GM12878 (cell line): ENCODE results near the gene PCCA. TPM values are rescaled to one million over a fixed set of nuclear protein-coding genes. Genes with fewer than 3 reads are reported as not detected.

Source experiments
- ATAC-seq: fragments of 200-7000 bp; cut with Tn5 transposase; 3 replicates; pipeline ENCODE4 v1.9.1; 2020; ENCODE audit warnings: mild to moderate bottlenecking, moderate library complexity
- BruUV-seq: library from RNA; stranded (reverse); fragments of 400-500 nt; replicated peaks from 2 replicates; lab custom pipeline; 2021; lab: Mats Ljungman, UMichigan
- CTCF ChIA-PET: fragments of 300-600 bp; sonication (Branson Sonifier 250); formaldehyde crosslinking; extraction: SDS; loops from one replicate; lab custom pipeline; 2021; ENCODE audit warnings: inconsistent platforms; lab: Yijun Ruan, JAX
- POLR2A ChIA-PET: fragments of 350-600 bp; formaldehyde crosslinking; extraction: SDS; loops from one replicate; lab custom pipeline; 2021; ENCODE audit warnings: inconsistent platforms; lab: Charles Lee
- RAD21 ChIA-PET: fragments of 300-600 bp; sonication (Branson Sonifier 250); formaldehyde crosslinking; loops from one replicate; lab custom pipeline; 2023; ENCODE audit warnings: antibody characterized with exemption; ENCODE audit not compliant: unreplicated experiment; lab: Charles Lee
- SMC1A ChIA-PET: fragments of 300-600 bp; sonication (Branson Sonifier 250); formaldehyde crosslinking; loops from one replicate; lab custom pipeline; 2023; ENCODE audit not compliant: unreplicated experiment, uncharacterized antibody; lab: Charles Lee
- DNase-seq: peaks from one replicate; pipeline ENCODE4 v3.0.0-alpha.2; 2011; ENCODE audit warnings: low read depth, low spot score
- FAIRE-seq: peaks from 3 replicates; lab custom pipeline; 2011; peaks lifted over from hg19 to GRCh38; lab: Jason Lieb, UNC
- H2AFZ ChIP-seq: 2 replicates; pipeline ENCODE4 v1.6.0; 2011; ENCODE audit warnings: low read depth, low read length, control low read depth; ENCODE audit not compliant: control insufficient read depth
- H3K27ac ChIP-seq: 2 replicates; pipeline ENCODE4 v1.5.1; 2011; ENCODE audit warnings: control low read depth; ENCODE audit not compliant: control insufficient read depth, insufficient read depth
- H3K27me3 ChIP-seq, 2 experiments: replicated peaks in 1 of 2; 2 replicates each; pipeline versions ENCODE4 v1.6.0 to v1.6.1; 2011; ENCODE audit warnings: low read length in 1 of 2; ENCODE audit not compliant: control insufficient read depth in 2 of 2, insufficient read depth in 2 of 2
- H3K36me3 ChIP-seq, 2 experiments: 2 replicates each; pipeline ENCODE4 v1.5.1; 2011; ENCODE audit warnings: low read length in 1 of 2; ENCODE audit not compliant: control insufficient read depth in 2 of 2, insufficient read depth in 2 of 2
- H3K4me1 ChIP-seq: 2 replicates; pipeline ENCODE4 v1.6.1; 2011; ENCODE audit warnings: mild to moderate bottlenecking, low read length, moderate library complexity, mixed read lengths; ENCODE audit not compliant: control insufficient read depth, insufficient read depth
- H3K4me2 ChIP-seq: 2 replicates; pipeline ENCODE4 v1.6.0; 2011; ENCODE audit warnings: control low read depth; ENCODE audit not compliant: control insufficient read depth, insufficient read depth
- H3K4me3 ChIP-seq: fragments of 200-600 bp; sonication (generic); 2 replicates; pipeline ENCODE4 v1.5.1; 2016
- H3K79me2 ChIP-seq: 2 replicates; pipeline ENCODE4 v1.6.0; 2011; ENCODE audit warnings: low read length; ENCODE audit not compliant: control insufficient read depth, insufficient read depth
- H3K9ac ChIP-seq: 2 replicates; pipeline ENCODE4 v1.8.0; 2011; ENCODE audit warnings: low read length, control low read depth, mixed read lengths; ENCODE audit not compliant: control insufficient read depth, insufficient read depth
- H3K9me3 ChIP-seq: replicated peaks from 3 replicates; pipeline ENCODE4 v1.5.1; 2011; ENCODE audit warnings: mild to moderate bottlenecking, low read length; ENCODE audit not compliant: control insufficient read depth, insufficient read depth
- H4K20me1 ChIP-seq: 2 replicates; pipeline ENCODE4 v1.6.0; 2011; ENCODE audit not compliant: control insufficient read depth, insufficient read depth
- CHD4 ChIP-seq: fragments of 200-600 bp; sonication (generic); IDR thresholded peaks from 2 replicates; pipeline ENCODE4 v1.6.1; 2016; ENCODE audit warnings: mild to moderate bottlenecking
- EGR1 ChIP-seq, 2 experiments: IDR thresholded peaks; 1 replicate in 1 of 2; 2 replicates in 1 of 2; pipeline ENCODE4 v1.6.1; 2011 to 2012; ENCODE audit warnings: low read depth in 2 of 2, low read length in 2 of 2, borderline replicate concordance in 1 of 2, mild to moderate bottlenecking in 1 of 2, moderate library complexity in 1 of 2
- ESRRA ChIP-seq: IDR thresholded peaks from 2 replicates; pipeline ENCODE4 v1.6.1; 2012; ENCODE audit warnings: mild to moderate bottlenecking, low read length, improper control_type of control experiment
- GABPA ChIP-seq: IDR thresholded peaks from 2 replicates; pipeline ENCODE4 v1.6.1; 2014; ENCODE audit warnings: antibody characterized with exemption, low read depth, mild to moderate bottlenecking, inconsistent platforms
- HDAC6 ChIP-seq: fragments of 200-600 bp; sonication (generic); IDR thresholded peaks from one replicate; pipeline ENCODE4 v1.8.0; 2017; ENCODE audit warnings: antibody characterized with exemption; ENCODE audit not compliant: unreplicated experiment
- MEF2A ChIP-seq: IDR thresholded peaks from 2 replicates; pipeline ENCODE4 v1.6.1; 2011; ENCODE audit warnings: low read depth, mild to moderate bottlenecking, low read length, moderate library complexity; ENCODE audit not compliant: insufficient read depth
- NFXL1 ChIP-seq: fragments of 450-650 bp; IDR thresholded peaks from 2 replicates; pipeline ENCODE4 v1.6.1; 2017; ENCODE audit warnings: antibody characterized with exemption, mild to moderate bottlenecking, borderline replicate concordance
- NFYA ChIP-seq: IDR thresholded peaks from 2 replicates; pipeline ENCODE4 v1.6.1; 2011; ENCODE audit warnings: low read depth, mild to moderate bottlenecking, low read length, improper control_type of control experiment, borderline replicate concordance
- RAD51 ChIP-seq: fragments of 450-650 bp; IDR thresholded peaks from 2 replicates; pipeline ENCODE4 v1.6.1; 2016; ENCODE audit warnings: moderate library complexity, mild to moderate bottlenecking, inconsistent platforms
- SMC3 ChIP-seq: IDR thresholded peaks from 2 replicates; pipeline ENCODE4 v1.6.1; 2011; ENCODE audit warnings: low read length, improper control_type of control experiment, borderline replicate concordance
- ZNF24 ChIP-seq: fragments of 450-650 bp; IDR thresholded peaks from 2 replicates; pipeline ENCODE4 v1.6.1; 2017; ENCODE audit warnings: antibody characterized with exemption, mild to moderate bottlenecking
- ZNF622 ChIP-seq: fragments of 450-650 bp; IDR thresholded peaks from 2 replicates; pipeline ENCODE4 v1.6.1; 2017; ENCODE audit warnings: mild to moderate bottlenecking, inconsistent platforms
- ZZZ3 ChIP-seq: IDR thresholded peaks from 2 replicates; pipeline ENCODE4 v1.6.1; 2011; ENCODE audit warnings: low read depth; ENCODE audit not compliant: control insufficient read depth, insufficient read length
- WGBS: methylation state at CpG from one replicate; pipeline ENCODE4 v1.1.6; 2016; ENCODE audit warnings: low lambda C conversion rate; ENCODE audit not compliant: insufficient replicate concordance, insufficient coverage; ENCODE audit errors: missing lambda C conversion rate; 5-methylcytosine and 5-hydroxymethylcytosine counted together
- in situ Hi-C: fragments of 300-500 bp; cut with MboI; formaldehyde crosslinking; loops from 9 replicates; pipeline ENCODE4 v1.14.3; 2018; ENCODE audit warnings: mixed read lengths
- intact Hi-C: fragments of 100-400 bp; cut with micrococcal nuclease; formaldehyde crosslinking; loops from one replicate; pipeline ENCODE4 v1.14.2; 2022; ENCODE audit not compliant: unreplicated experiment
- polyA plus RNA-seq, 11 experiments: library from polyadenylated mRNA; depleted of rRNA in 4 of 11; unstranded in 6 of 11; stranded (reverse) in 5 of 11; fragments of >200 nt; fragmentation: Nextera tagmentation in 4 of 11; fragmentation: Illumina TruSeq in 1 of 11; extraction: Ambion mirVana in 4 of 11; extraction: Trizol in 1 of 11; gene quantifications; 1 replicate in 1 of 11; 2 replicates in 10 of 11; pipeline versions ENCODE4 v1.2.1 to v1.2.3, GENCODE V29; 2011 to 2016; ENCODE audit warnings: inconsistent platforms in 2 of 11, missing spikeins in 2 of 11, low read depth in 1 of 11
- total RNA-seq, 4 experiments: library from RNA; depleted of rRNA in 3 of 4; stranded (reverse); fragments of >200 nt in 3 of 4; fragmentation: Illumina TruSeq in 1 of 4; extraction: Trizol in 1 of 4; gene quantifications; 2 replicates each; pipeline versions ENCODE4 v1.2.1 to v1.2.3, GENCODE V29; 2013 to 2021

PCCA gene
- total and polyA plus RNA-seq, 10 of the 15 experiments (the other 5 are each of a cell fraction or from before 2014, with no cell fraction given): 5.9 to 18.2 (median 12.4) TPM

GRCh38 chr13:100547791-100548201, 458.9 kb downstream of the PCCA start:
- POLR2A ChIA-PET: no interaction called here

GRCh38 chr13:100549316-100549715, 460.4 kb downstream of the PCCA start:
- Histone ChIP-seq H3K27ac (no peak overlapping the region), H2AFZ (no peak overlapping the region), H3K27me3 (no peaks in the 10 kb centered on the region), H3K9me3 (no peaks in the 10 kb centered on the region), H4K20me1 (no peaks in the 10 kb centered on the region), H3K9ac (no peak overlapping the region), H3K4me3 (no peak overlapping the region), H3K4me1 (no peaks in the 10 kb centered on the region), H3K79me2 (no peaks in the 10 kb centered on the region), H3K36me3 (no peaks in the 10 kb centered on the region), H3K4me2 (no peak overlapping the region)
- SMC1A ChIA-PET: no interaction called here
- 76% methylated on average over 9 of the region's 9 CpGs for WGBS
- in situ Hi-C loops (no loop called here), intact Hi-C loops (loop anchor here (10.0 kb wide), 1 partner anchor 895 kb away; no protein-coding TSS in a partner anchor)
- no TSS peak for BruUV-seq
- ATAC-seq (no peak), DNase-seq (no peak), FAIRE-seq (no peak)
- TF ChIP-seq NFYA (no peak), ZNF24 (no peak), MEF2A (no peak), EGR1 (IDR thresholded peaks at IDR 0.05; ENCODE audit: borderline replicate concordance in 1 of 2, low read depth in 2 of 2, low read length in 2 of 2) (no peak), HDAC6 (no peak), ZZZ3 (no peak)
- POLR2A ChIA-PET: no interaction called here
- RAD21 ChIA-PET: no interaction called here
- CTCF ChIA-PET: interaction anchor here (0.5 kb wide), 1 partner anchor 26 kb away, joined by 3 read pairs; no protein-coding TSS in a partner anchor

More at GRCh38 chr13:100547791-100548201, 458.9 kb downstream of the PCCA start:
- RAD21 ChIA-PET: no interaction called here
- Histone ChIP-seq H3K9me3 (no peaks in the 10 kb centered on the region), H3K4me3 (no peak overlapping the region), H2AFZ (no peak overlapping the region), H4K20me1 (no peaks in the 10 kb centered on the region), H3K36me3 (no peaks in the 10 kb centered on the region), H3K9ac (no peak overlapping the region), H3K4me1 (peaks cover 2% of the 10 kb centered on the region; the same call in 1 of the 2 replicates), H3K27me3 (no peaks in the 10 kb centered on the region)
- FAIRE-seq (no peak), ATAC-seq (no peak), DNase-seq (no peak)
- no TSS peak for BruUV-seq
- intact Hi-C loops (loop anchor here (10.0 kb wide), 1 partner anchor 893 kb away; no protein-coding TSS in a partner anchor), in situ Hi-C loops (no loop called here)
- 80% methylated on average over 9 of the region's 9 CpGs for WGBS
- no peak for TF ChIP-seq RAD51
- no peak for TF ChIP-seq ZNF622
- TF ChIP-seq NFXL1: no peak
- no peak for TF ChIP-seq SMC3
- no peak for TF ChIP-seq GABPA
- TF ChIP-seq ESRRA: no peak
- no peak for TF ChIP-seq CHD4
- TF ChIP-seq, all 136 proteins: peak for 0
- Histone ChIP-seq H3K79me2 (no peaks in the 10 kb centered on the region), H3K27ac (no peak overlapping the region), H3K4me2 (no peak overlapping the region)
- ChIA-PET SMC1A (no interaction called here), CTCF (no interaction called here)
